SH-SY5Y (cell line): ENCODE measurements around the gene ART4.

Experiments used
- GATA2 ChIP-seq: IDR thresholded peaks from 2 replicates; pipeline ENCODE4 v1.6.1; 2011; ENCODE audit warnings: mild to moderate bottlenecking, low read depth, low read length
- GATA3 ChIP-seq: IDR thresholded peaks from 2 replicates; pipeline ENCODE4 v1.6.1; 2011; ENCODE audit warnings: low read depth, mild to moderate bottlenecking, low read length, moderate library complexity

- TF ChIP-seq GATA3 (no peak), GATA2 (no peak)
Observed at GRCh38 chr12:14826491-14826890, 16.8 kb downstream of the ART4 start.
